ENCODE data around the gene EPHB1.

GRCh38 chr3:135020181-135020580 is 225.1 kb downstream of the EPHB1 start:
- TF ChIP-seq, protein P1, sequence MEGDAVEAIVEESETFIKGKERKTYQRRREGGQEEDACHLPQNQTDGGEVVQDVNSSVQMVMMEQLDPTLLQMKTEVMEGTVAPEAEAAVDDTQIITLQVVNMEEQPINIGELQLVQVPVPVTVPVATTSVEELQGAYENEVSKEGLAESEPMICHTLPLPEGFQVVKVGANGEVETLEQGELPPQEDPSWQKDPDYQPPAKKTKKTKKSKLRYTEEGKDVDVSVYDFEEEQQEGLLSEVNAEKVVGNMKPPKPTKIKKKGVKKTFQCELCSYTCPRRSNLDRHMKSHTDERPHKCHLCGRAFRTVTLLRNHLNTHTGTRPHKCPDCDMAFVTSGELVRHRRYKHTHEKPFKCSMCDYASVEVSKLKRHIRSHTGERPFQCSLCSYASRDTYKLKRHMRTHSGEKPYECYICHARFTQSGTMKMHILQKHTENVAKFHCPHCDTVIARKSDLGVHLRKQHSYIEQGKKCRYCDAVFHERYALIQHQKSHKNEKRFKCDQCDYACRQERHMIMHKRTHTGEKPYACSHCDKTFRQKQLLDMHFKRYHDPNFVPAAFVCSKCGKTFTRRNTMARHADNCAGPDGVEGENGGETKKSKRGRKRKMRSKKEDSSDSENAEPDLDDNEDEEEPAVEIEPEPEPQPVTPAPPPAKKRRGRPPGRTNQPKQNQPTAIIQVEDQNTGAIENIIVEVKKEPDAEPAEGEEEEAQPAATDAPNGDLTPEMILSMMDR (conservative IDR thresholded peaks at IDR 0.05), result no peak
- no peak for TF ChIP-seq ZFX (IDR thresholded peaks at IDR 0.05)

Measured in C4-2B (cell line).